Measurements from ENCODE around the gene BMERB1.
"Not testable (repeated sequence)": the region's sequence is repeated elsewhere in the genome, so short reads cannot be mapped to it uniquely, and the experiment has no call there.

The BMERB1 gene

GRCh38 chr16:15594711-15595320, 160.4 kb downstream of the BMERB1 start:
- Mint-ChIP-seq H3K27me3 (ENCODE audit: low read depth) (no peaks in the 10 kb centered on the region), H3K4me3 (no peak overlapping the region), H3K36me3 (ENCODE audit: low read depth) (peaks cover 52% of the 10 kb centered on the region), H3K4me1 (ENCODE audit: low read depth) (peaks cover 30% of the 10 kb centered on the region), H3K9me3 (no peaks in the 10 kb centered on the region), H3K27ac (peak overlapping the region; percentile 38)

GRCh38 chr16:15597135-15597534, 162.7 kb downstream of the BMERB1 start:
- Mint-ChIP-seq H3K27ac (no peak overlapping the region), H3K4me1 (ENCODE audit: low read depth) (peaks cover 17% of the 10 kb centered on the region), H3K27me3 (ENCODE audit: low read depth) (no peaks in the 10 kb centered on the region), H3K9me3 (no peaks in the 10 kb centered on the region), H3K36me3 (ENCODE audit: low read depth) (peaks cover 70% of the 10 kb centered on the region), H3K4me3 (no peak overlapping the region)

GRCh38 chr16:15597822-15598647, 163.6 kb downstream of the BMERB1 start:
- no peaks in the 10 kb centered on the region for H3K9me3 Mint-ChIP-seq
- no peak overlapping the region for H3K4me3 Mint-ChIP-seq
- H3K4me1 Mint-ChIP-seq (ENCODE audit: low read depth): peaks cover 11% of the 10 kb centered on the region
- H3K36me3 Mint-ChIP-seq (ENCODE audit: low read depth): peaks cover 76% of the 10 kb centered on the region
- no peak overlapping the region for H3K27ac Mint-ChIP-seq
- no peaks in the 10 kb centered on the region for H3K27me3 Mint-ChIP-seq (ENCODE audit: low read depth)

- Mint-ChIP-seq H3K9me3 (no peaks in the 10 kb centered on the region), H3K4me1 (ENCODE audit: low read depth) (peaks cover 11% of the 10 kb centered on the region), H3K27me3 (ENCODE audit: low read depth) (no peaks in the 10 kb centered on the region), H3K36me3 (ENCODE audit: low read depth) (peaks cover 78% of the 10 kb centered on the region), H3K4me3 (no peak overlapping the region), H3K27ac (peak overlapping the region; percentile 65)
Measured at GRCh38 chr16:15598648-15599190, 164.3 kb downstream of the BMERB1 start.

GRCh38 chr16:15599303-15600070, 165.1 kb downstream of the BMERB1 start:
- Mint-ChIP-seq H3K4me1 (ENCODE audit: low read depth) (peaks cover 11% of the 10 kb centered on the region), H3K36me3 (ENCODE audit: low read depth) (peaks cover 76% of the 10 kb centered on the region), H3K4me3 (no peak overlapping the region), H3K9me3 (no peaks in the 10 kb centered on the region), H3K27ac (no peak overlapping the region), H3K27me3 (ENCODE audit: low read depth) (no peaks in the 10 kb centered on the region)

- H3K27me3 Mint-ChIP-seq (ENCODE audit: low read depth): no peaks in the 10 kb centered on the region
- no peak overlapping the region for H3K4me3 Mint-ChIP-seq
- no peaks in the 10 kb centered on the region for H3K9me3 Mint-ChIP-seq
- peaks cover 5% of the 10 kb centered on the region for H3K4me1 Mint-ChIP-seq (ENCODE audit: low read depth)
- peaks cover 64% of the 10 kb centered on the region for H3K36me3 Mint-ChIP-seq (ENCODE audit: low read depth)
- H3K27ac Mint-ChIP-seq: no peak overlapping the region
Measured at GRCh38 chr16:15601212-15601879, 167.0 kb downstream of the BMERB1 start.

- Mint-ChIP-seq H3K27me3 (ENCODE audit: low read depth) (no peaks in the 10 kb centered on the region), H3K9me3 (no peaks in the 10 kb centered on the region), H3K27ac (no peak overlapping the region), H3K4me3 (no peak overlapping the region), H3K4me1 (ENCODE audit: low read depth) (peaks cover 8% of the 10 kb centered on the region), H3K36me3 (ENCODE audit: low read depth) (peaks cover 64% of the 10 kb centered on the region)
Measured at GRCh38 chr16:15602285-15603044, 168.1 kb downstream of the BMERB1 start.

- peaks cover 6% of the 10 kb centered on the region for H3K4me1 Mint-ChIP-seq (ENCODE audit: low read depth)
- H3K9me3 Mint-ChIP-seq: no peaks in the 10 kb centered on the region
- no peaks in the 10 kb centered on the region for H3K27me3 Mint-ChIP-seq (ENCODE audit: low read depth)
- no peak overlapping the region for H3K27ac Mint-ChIP-seq
- no peak overlapping the region for H3K4me3 Mint-ChIP-seq
- peaks cover 65% of the 10 kb centered on the region for H3K36me3 Mint-ChIP-seq (ENCODE audit: low read depth)
Measured at GRCh38 chr16:15604460-15605440, 170.4 kb downstream of the BMERB1 start.

GRCh38 chr16:15605839-15606517, 171.6 kb downstream of the BMERB1 start:
- Mint-ChIP-seq H3K27ac (no peak overlapping the region), H3K9me3 (no peaks in the 10 kb centered on the region), H3K4me1 (ENCODE audit: low read depth) (peaks cover 6% of the 10 kb centered on the region), H3K27me3 (ENCODE audit: low read depth) (no peaks in the 10 kb centered on the region), H3K4me3 (no peak overlapping the region), H3K36me3 (ENCODE audit: low read depth) (peaks cover 63% of the 10 kb centered on the region)

GRCh38 chr16:15606518-15607220, 172.3 kb downstream of the BMERB1 start:
- no peaks in the 10 kb centered on the region for H3K9me3 Mint-ChIP-seq
- peaks cover 58% of the 10 kb centered on the region for H3K36me3 Mint-ChIP-seq (ENCODE audit: low read depth)
- peaks cover 6% of the 10 kb centered on the region for H3K4me1 Mint-ChIP-seq (ENCODE audit: low read depth)
- peak overlapping the region; percentile 28 for H3K27ac Mint-ChIP-seq
- no peaks in the 10 kb centered on the region for H3K27me3 Mint-ChIP-seq (ENCODE audit: low read depth)
- H3K4me3 Mint-ChIP-seq: no peak overlapping the region

GRCh38 chr16:15607221-15607699, 172.9 kb downstream of the BMERB1 start:
- H3K4me1 Mint-ChIP-seq (ENCODE audit: low read depth); H3K4me3 Mint-ChIP-seq; H3K9me3 Mint-ChIP-seq; H3K27me3 Mint-ChIP-seq (ENCODE audit: low read depth); H3K27ac Mint-ChIP-seq: not testable (repeated sequence)
- peaks cover 56% of the 10 kb centered on the region for H3K36me3 Mint-ChIP-seq (ENCODE audit: low read depth)

All from T-helper 1 cell treated with Interleukin-12 subunit alpha and Interleukin-12 subunit beta and Interleukin-4 antibody, amounts not matched to agents 30 μg/mL and 1 μg/mL, for 36 hours (primary cell).